HCT116 (cell line): ENCODE results near the gene IL1R2. TPM values are rescaled to one million over a fixed set of nuclear protein-coding genes. Genes with fewer than 3 reads are reported as not detected.

ENCODE experiments used
- ATAC-seq: fragments of 200-7000 bp; cut with Tn5 transposase; 2 replicates; pipeline ENCODE4 v1.9.1; 2020; ENCODE audit warnings: mild to moderate bottlenecking, moderate library complexity
- BruUV-seq: library from RNA; stranded (reverse); fragments of 400-500 nt; replicated peaks from 2 replicates; lab custom pipeline; 2021; lab: Mats Ljungman, UMichigan
- CTCF ChIA-PET: fragments of 300-600 bp; sonication (Branson Sonifier 250); formaldehyde crosslinking; loops from one replicate; lab custom pipeline; 2021; ENCODE audit warnings: antibody characterized with exemption; lab: Charles Lee
- POLR2A ChIA-PET: fragments of 300-600, 350-600 bp; sonication (Branson Sonifier 250); formaldehyde crosslinking; loops from one replicate; lab custom pipeline; 2021; ENCODE audit warnings: antibody characterized with exemption; lab: Charles Lee
- RAD21 ChIA-PET, 2 experiments: fragments of 300-600 bp; sonication (Branson Sonifier 250); formaldehyde crosslinking; loops; one replicate each; lab custom pipeline; 2023; ENCODE audit warnings: low total read pairs in 2 of 2; ENCODE audit not compliant: uncharacterized antibody in 2 of 2, unreplicated experiment in 2 of 2, low non-redundant PET in 1 of 2; lab: Charles Lee
- DNase-seq: peaks from one replicate; pipeline ENCODE4 v3.0.0-alpha.2; 2010; ENCODE audit warnings: low read depth, low spot score
- H2AFZ ChIP-seq: fragments of 200-600 bp; shearing (Covaris generic), sonication (generic); 2 replicates; pipeline ENCODE4 v1.6.1; 2017; ENCODE audit warnings: low read depth, mixed run types, mixed read lengths, antibody characterized with exemption, low read length; ENCODE audit not compliant: poor library complexity, severe bottlenecking
- H3K27ac ChIP-seq: 2 replicates; pipeline ENCODE4 v1.5.1; 2012; ENCODE audit warnings: low read depth, low read length
- H3K27me3 ChIP-seq: fragments of 200-600 bp; sonication (generic); 2 replicates; pipeline ENCODE4 v1.6.1; 2016; ENCODE audit warnings: mixed run types, low read length, mixed read lengths; ENCODE audit not compliant: insufficient read depth
- H3K36me3 ChIP-seq, 2 experiments: fragments of 200-500 bp in 1 of 2; fragments of 200-600 bp in 1 of 2; sonication (Bioruptor generic) in 1 of 2; sonication (generic) in 1 of 2; 2 replicates each; pipeline versions ENCODE4 v1.5.1 to v1.6.1; 2014 to 2016; ENCODE audit warnings: low read length in 2 of 2, inconsistent platforms in 1 of 2, mixed read lengths in 1 of 2, mixed run types in 1 of 2; ENCODE audit not compliant: insufficient read depth in 2 of 2, control insufficient read depth in 1 of 2
- H3K4me1 ChIP-seq, 2 experiments: fragments of 200-600 bp in 1 of 2; sonication (generic) in 1 of 2; 2 replicates each; pipeline versions ENCODE4 v1.5.1 to v1.6.1; 2012 to 2017; ENCODE audit warnings: low read length in 2 of 2, inconsistent platforms in 1 of 2, mild to moderate bottlenecking in 1 of 2, mixed read lengths in 1 of 2, mixed run types in 1 of 2, moderate library complexity in 1 of 2; ENCODE audit not compliant: insufficient read depth in 2 of 2, control insufficient read depth in 1 of 2
- H3K4me2 ChIP-seq: fragments of 200-600 bp; sonication (generic); 2 replicates; pipeline ENCODE4 v1.6.1; 2017; ENCODE audit warnings: mixed run types, low read length, mixed read lengths
- H3K4me3 ChIP-seq, 2 experiments: fragments of 200-600 bp in 1 of 2; sonication (generic) in 1 of 2; replicated peaks in 1 of 2; 2 replicates each; pipeline ENCODE4 v1.5.1; 2011 to 2016; ENCODE audit warnings: low read length in 2 of 2, control low read depth in 1 of 2, low read depth in 1 of 2, mild to moderate bottlenecking in 1 of 2, mixed read lengths in 1 of 2, mixed run types in 1 of 2
- H3K79me2 ChIP-seq: fragments of 200-600 bp; sonication (generic); 2 replicates; pipeline ENCODE4 v1.6.1; 2017; ENCODE audit warnings: mild to moderate bottlenecking, mixed run types, low read length, moderate library complexity, mixed read lengths; ENCODE audit not compliant: insufficient read depth
- H3K9ac ChIP-seq: fragments of 200-600 bp; sonication (generic); 2 replicates; pipeline ENCODE4 v1.6.1; 2016; ENCODE audit warnings: low read length, mixed read lengths
- H3K9me2 ChIP-seq: fragments of 200-600 bp; sonication (generic), shearing (Covaris generic); 2 replicates; pipeline ENCODE4 v1.6.1; 2017; ENCODE audit warnings: mixed run types, mild to moderate bottlenecking, moderate library complexity; ENCODE audit not compliant: insufficient read depth
- H3K9me3 ChIP-seq, 2 experiments: fragments of 200-500 bp in 1 of 2; fragments of 200-600 bp in 1 of 2; sonication (Bioruptor generic) in 1 of 2; sonication (generic) in 1 of 2; 2 replicates each; pipeline ENCODE4 v1.6.1; 2014 to 2017; ENCODE audit warnings: low read length in 2 of 2, mixed read lengths in 2 of 2, inconsistent platforms in 1 of 2, low read depth in 1 of 2, mild to moderate bottlenecking in 1 of 2, mixed run types in 1 of 2, moderate library complexity in 1 of 2; ENCODE audit not compliant: control insufficient read depth in 1 of 2, insufficient read depth in 1 of 2
- H4K20me1 ChIP-seq: fragments of 200-600 bp; sonication (generic), shearing (Covaris generic); 2 replicates; pipeline ENCODE4 v1.6.1; 2017; ENCODE audit warnings: mixed run types, mild to moderate bottlenecking, moderate library complexity; ENCODE audit not compliant: insufficient read depth
- EGR1 ChIP-seq: IDR thresholded peaks from 2 replicates; pipeline ENCODE4 v1.6.1; 2012; ENCODE audit warnings: low read depth
- EZH2phosphoT487 ChIP-seq: fragments of 200-600 bp; IDR thresholded peaks from 2 replicates; pipeline ENCODE4 v1.6.1; 2018; ENCODE audit warnings: antibody characterized with exemption, borderline replicate concordance
- POLR2A ChIP-seq: IDR thresholded peaks from 2 replicates; pipeline ENCODE4 v1.7.0; 2011; ENCODE audit warnings: borderline replicate concordance; ENCODE audit not compliant: insufficient read depth, insufficient read length; ENCODE audit errors: extremely low read depth
- SIN3A ChIP-seq: IDR thresholded peaks from 2 replicates; pipeline ENCODE4 v1.6.1; 2012; ENCODE audit warnings: low read depth
- SP1 ChIP-seq: IDR thresholded peaks from 2 replicates; pipeline ENCODE4 v1.6.1; 2012; ENCODE audit warnings: low read depth
- YY1 ChIP-seq: IDR thresholded peaks from 2 replicates; pipeline ENCODE4 v1.6.1; 2011; ENCODE audit warnings: low read length, low read depth, moderate library complexity, mild to moderate bottlenecking; ENCODE audit not compliant: insufficient replicate concordance; ENCODE audit errors: extremely low read depth
- intact Hi-C: fragments of 100-400 bp; cut with micrococcal nuclease; formaldehyde crosslinking; loops from 2 replicates; pipeline ENCODE4 v1.10.0; 2022
- total RNA-seq: library from RNA; stranded (reverse); gene quantifications from one replicate; pipeline ENCODE4 v1.2.1, GENCODE V29; 2021; ENCODE audit not compliant: unreplicated experiment
- TF ChIP-seq, protein P1 (sequence below), 3 experiments: fragments of 200-600 bp in 1 of 3; sonication (generic) in 1 of 3; IDR thresholded peaks in 2 of 3; conservative IDR thresholded peaks in 1 of 3; 2 replicates each; pipeline ENCODE4 v1.5.1; 2012 to 2017; ENCODE audit warnings: low read depth in 2 of 3, low read length in 2 of 3, antibody characterized with exemption in 1 of 3, borderline replicate concordance in 1 of 3, control low read depth in 1 of 3, mild to moderate bottlenecking in 1 of 3, mixed read lengths in 1 of 3, mixed run types in 1 of 3, moderate library complexity in 1 of 3; ENCODE audit not compliant: insufficient read depth in 1 of 3

Gene IL1R2
- total RNA-seq, 1 experiment from 2014 or later, result 0.52 TPM

DNA sequence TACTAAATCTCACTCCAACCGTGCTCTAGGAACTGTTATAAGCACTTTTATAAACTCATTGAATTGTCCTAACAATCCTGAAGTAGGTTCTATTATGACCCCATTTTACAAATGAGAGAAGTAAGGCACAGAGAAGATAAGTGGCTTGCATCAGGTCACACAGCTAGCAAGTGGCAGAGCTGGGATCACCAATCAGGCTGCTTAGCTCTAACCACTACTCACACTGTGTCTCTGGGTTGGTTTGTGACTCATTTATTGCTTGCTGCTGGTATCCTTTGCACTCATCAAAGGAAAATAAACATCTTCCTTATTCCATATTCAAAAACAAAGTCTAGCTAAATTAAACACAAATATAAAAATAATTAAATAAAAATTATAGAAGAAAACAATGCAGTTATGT lies 42.5 kb upstream of the IL1R2 start:
- CTCF ChIA-PET, result no interaction called here

DNA sequence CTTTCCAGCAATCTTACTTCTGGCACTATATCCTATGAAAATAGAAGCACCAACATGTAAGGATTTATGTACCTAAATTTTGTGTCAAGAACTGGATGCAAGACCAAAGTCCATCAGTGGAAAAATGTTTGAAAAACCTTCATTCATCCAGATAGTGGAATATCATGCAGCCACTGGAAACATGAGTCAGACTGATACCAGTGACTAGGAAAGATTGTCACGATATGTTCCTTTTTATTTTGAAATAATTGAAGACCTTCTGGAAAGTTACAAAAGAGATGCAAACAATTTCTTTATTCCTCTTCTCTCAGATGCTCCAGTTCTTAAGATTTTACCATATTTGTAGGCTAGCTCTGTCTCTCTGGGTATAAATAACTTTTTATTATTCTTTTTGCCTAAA lies 40.5 kb upstream of the IL1R2 start:
- no TSS peak for BruUV-seq
- Histone ChIP-seq H3K4me2 (no peak overlapping the region), H2AFZ (no peak overlapping the region), H3K79me2 (no peaks in the 10 kb centered on the region), H3K27me3 (no peaks in the 10 kb centered on the region), H3K4me1 (no peaks in the 10 kb centered on the region; a peak in 1 of 4 replicates), H3K27ac (no peak overlapping the region), H3K9me3 (no peaks in the 10 kb centered on the region), H3K9me2 (no peaks in the 10 kb centered on the region), H3K4me3 (no peak overlapping the region), H4K20me1 (no peaks in the 10 kb centered on the region), H3K36me3 (no peaks in the 10 kb centered on the region), H3K9ac (no peak overlapping the region)
- intact Hi-C loops, result no loop called here
- DNase-seq (no peak), ATAC-seq (no peak)
- ChIA-PET RAD21 (no interaction called here), POLR2A (no interaction called here), CTCF (no interaction called here)
- TF ChIP-seq EZH2phosphoT487, result no peak
- TF ChIP-seq POLR2A, result no peak
- TF ChIP-seq SIN3A, result no peak

More for the DNA sequence above, 42.5 kb upstream of the IL1R2 start:
- Histone ChIP-seq H3K4me2 (no peak overlapping the region), H3K79me2 (no peaks in the 10 kb centered on the region), H4K20me1 (no peaks in the 10 kb centered on the region), H3K4me1 (no peaks in the 10 kb centered on the region; a peak in 1 of 4 replicates), H3K9me2 (no peaks in the 10 kb centered on the region), H3K36me3 (no peaks in the 10 kb centered on the region), H3K4me3 (no peak overlapping the region), H3K9me3 (no peaks in the 10 kb centered on the region), H3K27me3 (no peaks in the 10 kb centered on the region), H3K27ac (no peak overlapping the region), H3K9ac (no peak overlapping the region), H2AFZ (no peak overlapping the region)
- intact Hi-C loops, result no loop called here
- ChIA-PET POLR2A (no interaction called here), RAD21 (no interaction called here)
- TF ChIP-seq EGR1, result no peak
- no peak for TF ChIP-seq YY1
- TF ChIP-seq SP1, result no peak
- TF ChIP-seq, protein P1, sequence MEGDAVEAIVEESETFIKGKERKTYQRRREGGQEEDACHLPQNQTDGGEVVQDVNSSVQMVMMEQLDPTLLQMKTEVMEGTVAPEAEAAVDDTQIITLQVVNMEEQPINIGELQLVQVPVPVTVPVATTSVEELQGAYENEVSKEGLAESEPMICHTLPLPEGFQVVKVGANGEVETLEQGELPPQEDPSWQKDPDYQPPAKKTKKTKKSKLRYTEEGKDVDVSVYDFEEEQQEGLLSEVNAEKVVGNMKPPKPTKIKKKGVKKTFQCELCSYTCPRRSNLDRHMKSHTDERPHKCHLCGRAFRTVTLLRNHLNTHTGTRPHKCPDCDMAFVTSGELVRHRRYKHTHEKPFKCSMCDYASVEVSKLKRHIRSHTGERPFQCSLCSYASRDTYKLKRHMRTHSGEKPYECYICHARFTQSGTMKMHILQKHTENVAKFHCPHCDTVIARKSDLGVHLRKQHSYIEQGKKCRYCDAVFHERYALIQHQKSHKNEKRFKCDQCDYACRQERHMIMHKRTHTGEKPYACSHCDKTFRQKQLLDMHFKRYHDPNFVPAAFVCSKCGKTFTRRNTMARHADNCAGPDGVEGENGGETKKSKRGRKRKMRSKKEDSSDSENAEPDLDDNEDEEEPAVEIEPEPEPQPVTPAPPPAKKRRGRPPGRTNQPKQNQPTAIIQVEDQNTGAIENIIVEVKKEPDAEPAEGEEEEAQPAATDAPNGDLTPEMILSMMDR (IDR thresholded peaks at IDR 0.05 in 2 of 3, conservative IDR thresholded peaks at IDR 0.05 in 1 of 3; ENCODE audit: borderline replicate concordance in 1 of 3, insufficient read depth in 1 of 3, low read depth in 2 of 3, low read length in 2 of 3), result no peak
- no peak for DNase-seq
- BruUV-seq, result no TSS peak
- ATAC-seq, result no peak
